Measurements from ENCODE around the gene CTNND2.
"Not testable (repeated sequence)": the region's sequence is repeated elsewhere in the genome, so short reads cannot be mapped to it uniquely, and the experiment has no call there.

Gene CTNND2

GRCh38 chr5:11383506-11384095 lies 520.6 kb downstream of the CTNND2 start:
- no peak for DNase-seq (ENCODE audit: low read depth)

- DNase-seq (ENCODE audit: low read depth) = no peak
Observed at GRCh38 chr5:11378461-11378860, 525.8 kb downstream of the CTNND2 start.

- DNase-seq (ENCODE audit: low read depth) = no peak
Observed at GRCh38 chr5:11377896-11378295, 526.4 kb downstream of the CTNND2 start.

- DNase-seq (ENCODE audit: low read depth) = no peak
Observed at GRCh38 chr5:11372191-11372590, 532.1 kb downstream of the CTNND2 start.

GRCh38 chr5:11371021-11371420 lies 533.2 kb downstream of the CTNND2 start:
- no peak for DNase-seq (ENCODE audit: low read depth)

GRCh38 chr5:11364531-11364930 lies 539.7 kb downstream of the CTNND2 start:
- no peak for DNase-seq (ENCODE audit: low read depth)

- no peak for DNase-seq (ENCODE audit: low read depth)
Observed at GRCh38 chr5:11363631-11364178, 540.5 kb downstream of the CTNND2 start.

- no peak for DNase-seq (ENCODE audit: low read depth)
Observed at GRCh38 chr5:11361768-11362167, 542.5 kb downstream of the CTNND2 start.

GRCh38 chr5:11357928-11358327 lies 546.3 kb downstream of the CTNND2 start:
- no peak for DNase-seq (ENCODE audit: low read depth)

- no peak for DNase-seq (ENCODE audit: low read depth)
Observed at GRCh38 chr5:11355491-11355890, 548.8 kb downstream of the CTNND2 start.

- DNase-seq (ENCODE audit: low read depth) = no peak
Observed at GRCh38 chr5:11346336-11346735, 557.9 kb downstream of the CTNND2 start.

- DNase-seq (ENCODE audit: low read depth) = no peak
Observed at GRCh38 chr5:11335881-11336760, 568.1 kb downstream of the CTNND2 start.

GRCh38 chr5:11334404-11334803 lies 569.8 kb downstream of the CTNND2 start:
- DNase-seq (ENCODE audit: low read depth) = no peak

GRCh38 chr5:11329679-11330078 lies 574.6 kb downstream of the CTNND2 start:
- no peak for DNase-seq (ENCODE audit: low read depth)

- no peak for DNase-seq (ENCODE audit: low read depth)
Observed at GRCh38 chr5:11324521-11325289, 579.5 kb downstream of the CTNND2 start.

- no peak for DNase-seq (ENCODE audit: low read depth)
Observed at GRCh38 chr5:11323761-11324160, 580.5 kb downstream of the CTNND2 start.

GRCh38 chr5:11322133-11322532 lies 582.1 kb downstream of the CTNND2 start:
- no peak for DNase-seq (ENCODE audit: low read depth)

GRCh38 chr5:11319836-11320580 lies 584.2 kb downstream of the CTNND2 start:
- no peak for DNase-seq (ENCODE audit: low read depth)

GRCh38 chr5:11313694-11314093 lies 590.6 kb downstream of the CTNND2 start:
- DNase-seq (ENCODE audit: low read depth) = not testable (repeated sequence)

- no peak for DNase-seq (ENCODE audit: low read depth)
Observed at GRCh38 chr5:11311731-11312130, 592.5 kb downstream of the CTNND2 start.

- no peak for DNase-seq (ENCODE audit: low read depth)
Observed at GRCh38 chr5:11311272-11311671, 593.0 kb downstream of the CTNND2 start.

GRCh38 chr5:11310158-11310557 lies 594.1 kb downstream of the CTNND2 start:
- DNase-seq (ENCODE audit: low read depth) = no peak

Measured in fibroblast of the conjunctiva (primary cell).